ENCODE measurements around the gene MOCS3. TPM values are rescaled to one million over a fixed set of nuclear protein-coding genes. Genes with fewer than 3 reads are reported as not detected.

MOCS3 gene, protein sequence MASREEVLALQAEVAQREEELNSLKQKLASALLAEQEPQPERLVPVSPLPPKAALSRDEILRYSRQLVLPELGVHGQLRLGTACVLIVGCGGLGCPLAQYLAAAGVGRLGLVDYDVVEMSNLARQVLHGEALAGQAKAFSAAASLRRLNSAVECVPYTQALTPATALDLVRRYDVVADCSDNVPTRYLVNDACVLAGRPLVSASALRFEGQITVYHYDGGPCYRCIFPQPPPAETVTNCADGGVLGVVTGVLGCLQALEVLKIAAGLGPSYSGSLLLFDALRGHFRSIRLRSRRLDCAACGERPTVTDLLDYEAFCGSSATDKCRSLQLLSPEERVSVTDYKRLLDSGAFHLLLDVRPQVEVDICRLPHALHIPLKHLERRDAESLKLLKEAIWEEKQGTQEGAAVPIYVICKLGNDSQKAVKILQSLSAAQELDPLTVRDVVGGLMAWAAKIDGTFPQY
- polyA plus RNA-seq (2011; rRNA removed): 4.4 and 4.8 TPM in 2 replicates
- polyA plus RNA-seq (2012; cell fraction: cytosol; rRNA removed): 4.0 and 5.9 TPM in 2 replicates
- 6.0 and 6.6 TPM in 2 replicates for polyA plus RNA-seq (2012; cell fraction: nucleus; rRNA removed)
- polyA plus RNA-seq (2017; fragmentation: RNase III; extraction: RNeasy Plus Mini Kit Qiagen cat#74134 plus additional on column Dnase treatment): 5.3 to 6.0 TPM (median 5.7 TPM) in 3 replicates
- polyA minus RNA-seq (2011; rRNA and poly(A)+ RNA removed): 6.2 and 8.5 TPM in 2 replicates

- Histone ChIP-seq H3K4me2 (peak within 1 kb of the TSS; percentile 77), H3K4me1 (peaks cover 17% of the 10 kb centered on the region), H3K4me3 (peak within 1 kb of the TSS; percentile 85), H3K27ac (peak within 1 kb of the TSS; percentile 89 to 98), H3K9me3 (peaks cover 14% of the 10 kb centered on the region)
- 20% methylated on average over 36 of the region's 67 CpGs for WGBS (ENCODE audit: missing lambda C conversion rate)
- peak; percentile 81 to 95 for DNase-seq (ENCODE audit: low read depth in 1 of 2, low spot score in 1 of 2)
- ChIA-PET CTCF (interaction anchor here (0.5 to 2.7 kb wide), 9 partner anchors 9 to 348 kb away, joined by 3 to 10 read pairs (median 3); partner anchors contain the start of genes ADNP and BCAS4), POLR2A (interaction anchor here (0.7 to 2.1 kb wide), 14 partner anchors 9 to 342 kb away, joined by 3 to 34 read pairs (median 5); partner anchors contain the start of genes ADNP and BCAS4)
- 0 out of 2 replicates have a peak, but pooled peaks have one; percentile 50 for TF ChIP-seq GATA3 (IDR thresholded peaks at IDR 0.05; ENCODE audit: borderline replicate concordance)
- peak; percentile 84 for TF ChIP-seq KDM5A (IDR thresholded peaks at IDR 0.05)
- TF ChIP-seq BHLHE40 (IDR thresholded peaks at IDR 0.05; ENCODE audit: low read depth, low read length): peak; percentile 74; the same call in 1 of the 2 replicates
- peak; percentile 78; the same call in 1 of the 2 replicates for TF ChIP-seq PHF8 (IDR thresholded peaks at IDR 0.05; ENCODE audit: borderline replicate concordance, low read depth)
- TF ChIP-seq NR3C1 (IDR thresholded peaks at IDR 0.05): no peak
- peak; percentile 87 for TF ChIP-seq MYC (IDR thresholded peaks at IDR 0.05; ENCODE audit: borderline replicate concordance, low read length)
- TF ChIP-seq JUN (IDR thresholded peaks at IDR 0.05): peak; percentile 41 to 65; a peak in 2 of 5 replicates
- TF ChIP-seq MAX (IDR thresholded peaks at IDR 0.05): peak; percentile 85
- no peak for TF ChIP-seq EHF (CRISPR knock-in tag; IDR thresholded peaks at IDR 0.05)
- TF ChIP-seq E2F6 (IDR thresholded peaks at IDR 0.05; ENCODE audit: borderline replicate concordance, low read depth): peak; percentile 39; the same call in 1 of the 2 replicates
- TF ChIP-seq HDAC2 (IDR thresholded peaks at IDR 0.05): no peak
- TF ChIP-seq NFE2L2 (conservative IDR thresholded peaks at IDR 0.05; ENCODE audit: low read length): 0 out of 2 replicates have a peak, but pooled peaks have one; percentile 4
- FAIRE-seq: no peak
- peak; percentile 84 to 86 for ATAC-seq
Observed at GRCh38 chr20:50958615-50959542, at the start of gene MOCS3. TSS of gene MOCS3 (plus strand) at chr20:50958818. CDS start at chr20:50958843, 25 bp downstream.

- no peak for FAIRE-seq
- Histone ChIP-seq H3K27ac (no peak overlapping the region), H3K4me2 (no peak overlapping the region), H3K4me1 (peaks cover 10% of the 10 kb centered on the region), H3K9me3 (no peaks in the 10 kb centered on the region), H3K4me3 (no peak overlapping the region)
- no peak for TF ChIP-seq CHD2 (IDR thresholded peaks at IDR 0.05; ENCODE audit: low read length, partially characterized antibody)
- TF ChIP-seq EHMT2 (IDR thresholded peaks at IDR 0.05; ENCODE audit: low read depth): no peak
- no peak for TF ChIP-seq TP53 (CRISPR knock-in tag; IDR thresholded peaks at IDR 0.05)
- 96% methylated on average over 3 of the region's 3 CpGs for WGBS (ENCODE audit: missing lambda C conversion rate)
- ATAC-seq: no peak
- CTCF ChIA-PET: interaction anchor here (0.6 to 18.7 kb wide), 4 partner anchors 13 to 731 kb away, joined by 3 to 167 read pairs (median 6); partner anchors contain the start of gene ADNP
- no peak for DNase-seq (ENCODE audit: low read depth in 1 of 2, low spot score in 1 of 2)
- POLR2A ChIA-PET: interaction anchor here (1.1 kb wide), 1 partner anchor 10 kb away, joined by 7 read pairs; no protein-coding TSS in a partner anchor
Observed at GRCh38 chr20:50909413-50909812, 49.2 kb upstream of the MOCS3 start.

GRCh38 chr20:50911030-50911429 lies 47.6 kb upstream of the MOCS3 start:
- ChIA-PET CTCF (interaction anchor here (0.6 to 18.7 kb wide), 4 partner anchors 12 to 117 kb away, joined by 3 to 167 read pairs (median 6); partner anchors contain the start of gene ADNP), POLR2A (no interaction called here)
- FAIRE-seq (no peak), ATAC-seq (no peak), DNase-seq (ENCODE audit: low read depth in 1 of 2, low spot score in 1 of 2) (no peak)
- Histone ChIP-seq H3K4me2 (no peak overlapping the region), H3K4me1 (peaks cover 20% of the 10 kb centered on the region), H3K9me3 (no peaks in the 10 kb centered on the region), H3K27ac (no peak overlapping the region), H3K4me3 (no peak overlapping the region)
- 87% methylated on average over 3 of the region's 3 CpGs for WGBS (ENCODE audit: missing lambda C conversion rate)
- TF ChIP-seq, protein P1, sequence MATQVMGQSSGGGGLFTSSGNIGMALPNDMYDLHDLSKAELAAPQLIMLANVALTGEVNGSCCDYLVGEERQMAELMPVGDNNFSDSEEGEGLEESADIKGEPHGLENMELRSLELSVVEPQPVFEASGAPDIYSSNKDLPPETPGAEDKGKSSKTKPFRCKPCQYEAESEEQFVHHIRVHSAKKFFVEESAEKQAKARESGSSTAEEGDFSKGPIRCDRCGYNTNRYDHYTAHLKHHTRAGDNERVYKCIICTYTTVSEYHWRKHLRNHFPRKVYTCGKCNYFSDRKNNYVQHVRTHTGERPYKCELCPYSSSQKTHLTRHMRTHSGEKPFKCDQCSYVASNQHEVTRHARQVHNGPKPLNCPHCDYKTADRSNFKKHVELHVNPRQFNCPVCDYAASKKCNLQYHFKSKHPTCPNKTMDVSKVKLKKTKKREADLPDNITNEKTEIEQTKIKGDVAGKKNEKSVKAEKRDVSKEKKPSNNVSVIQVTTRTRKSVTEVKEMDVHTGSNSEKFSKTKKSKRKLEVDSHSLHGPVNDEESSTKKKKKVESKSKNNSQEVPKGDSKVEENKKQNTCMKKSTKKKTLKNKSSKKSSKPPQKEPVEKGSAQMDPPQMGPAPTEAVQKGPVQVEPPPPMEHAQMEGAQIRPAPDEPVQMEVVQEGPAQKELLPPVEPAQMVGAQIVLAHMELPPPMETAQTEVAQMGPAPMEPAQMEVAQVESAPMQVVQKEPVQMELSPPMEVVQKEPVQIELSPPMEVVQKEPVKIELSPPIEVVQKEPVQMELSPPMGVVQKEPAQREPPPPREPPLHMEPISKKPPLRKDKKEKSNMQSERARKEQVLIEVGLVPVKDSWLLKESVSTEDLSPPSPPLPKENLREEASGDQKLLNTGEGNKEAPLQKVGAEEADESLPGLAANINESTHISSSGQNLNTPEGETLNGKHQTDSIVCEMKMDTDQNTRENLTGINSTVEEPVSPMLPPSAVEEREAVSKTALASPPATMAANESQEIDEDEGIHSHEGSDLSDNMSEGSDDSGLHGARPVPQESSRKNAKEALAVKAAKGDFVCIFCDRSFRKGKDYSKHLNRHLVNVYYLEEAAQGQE (IDR thresholded peaks at IDR 0.05): no peak
- TF ChIP-seq POLR2A (IDR thresholded peaks at IDR 0.05; ENCODE audit: low read length) (no peak), TP53 (CRISPR knock-in tag; IDR thresholded peaks at IDR 0.05) (no peak), USF2 (IDR thresholded peaks at IDR 0.05) (no peak), RNF2 (IDR thresholded peaks at IDR 0.05; ENCODE audit: borderline replicate concordance, low read depth) (no peak), JUN (IDR thresholded peaks at IDR 0.05) (no peak), POLR2AphosphoS2 (conservative IDR thresholded peaks at IDR 0.05; ENCODE audit: low read length) (no peak), KDM1A (IDR thresholded peaks at IDR 0.05; ENCODE audit: low read depth) (no peak), MAZ (IDR thresholded peaks at IDR 0.05; ENCODE audit: borderline replicate concordance, low read depth, low read length) (no peak), HDAC2 (IDR thresholded peaks at IDR 0.05) (no peak), RARB (CRISPR knock-in tag; IDR thresholded peaks at IDR 0.05) (no peak), PHF8 (IDR thresholded peaks at IDR 0.05; ENCODE audit: borderline replicate concordance, low read depth) (no peak), NFE2L2 (conservative IDR thresholded peaks at IDR 0.05; ENCODE audit: low read length) (no peak), RFX5 (IDR thresholded peaks at IDR 0.05) (no peak)

Data from A549 (cell line).